Fibroblast of villous mesenchyme (primary cell): Measurements from ENCODE around the gene SUMO2. TPM values are rescaled to one million over a fixed set of nuclear protein-coding genes. Genes with fewer than 3 reads are reported as not detected.

Experiments used
- DNase-seq: peaks from one replicate; pipeline ENCODE4 v3.0.0-alpha.2; 2010; ENCODE audit warnings: low read depth
- H3K4me3 ChIP-seq: 2 replicates; pipeline ENCODE4 v1.5.1; 2011; ENCODE audit warnings: low read depth, mild to moderate bottlenecking, low read length
- CTCF ChIP-seq: IDR thresholded peaks from 2 replicates; pipeline ENCODE4 v1.5.1; 2012; ENCODE audit warnings: low read depth, mild to moderate bottlenecking, low read length; ENCODE audit not compliant: insufficient read depth
- total RNA-seq: library from RNA; depleted of rRNA; stranded (reverse); fragments of >200 nt; gene quantifications from 2 replicates; pipeline ENCODE4 v1.2.3, GENCODE V29; 2012

Gene SUMO2
- total RNA-seq, 1 donor, result 124 TPM

- DNase-seq, result no peak
- no peak for TF ChIP-seq CTCF
- H3K4me3 ChIP-seq, result no peak overlapping the region
Observed at GRCh38 chr17:75155191-75155601, 27.6 kb downstream of the SUMO2 start.

GRCh38 chr17:75154195-75155106 lies 28.3 kb downstream of the SUMO2 start, which contains the start of gene JPT1:
JPT1 (minus strand) TSS chr17:75154512; CDS start chr17:75154397, 115 bp downstream.
- peak within 1 kb of the TSS; percentile 92 for H3K4me3 ChIP-seq
- no peak for TF ChIP-seq CTCF
- peak; percentile 99 for DNase-seq

- H3K4me3 ChIP-seq, result peak overlapping the region; percentile 92
- DNase-seq, result no peak
- TF ChIP-seq CTCF, result no peak
Observed at GRCh38 chr17:75153780-75154194, 29.0 kb downstream of the SUMO2 start.

GRCh38 chr17:75152922-75153779 lies 29.6 kb downstream of the SUMO2 start:
- no peak for TF ChIP-seq CTCF
- peak overlapping the region; percentile 92 for H3K4me3 ChIP-seq
- DNase-seq, result peak; percentile 29

GRCh38 chr17:75152523-75152921 lies 30.2 kb downstream of the SUMO2 start:
- peak overlapping the region; percentile 92 for H3K4me3 ChIP-seq
- DNase-seq, result peak; percentile 8
- TF ChIP-seq CTCF, result no peak

- no peak for DNase-seq
- no peak overlapping the region for H3K4me3 ChIP-seq
- TF ChIP-seq CTCF, result no peak
Observed at GRCh38 chr17:75151930-75152329, 30.8 kb downstream of the SUMO2 start.
